ENCODE data around the gene TNFRSF8.

DNA sequence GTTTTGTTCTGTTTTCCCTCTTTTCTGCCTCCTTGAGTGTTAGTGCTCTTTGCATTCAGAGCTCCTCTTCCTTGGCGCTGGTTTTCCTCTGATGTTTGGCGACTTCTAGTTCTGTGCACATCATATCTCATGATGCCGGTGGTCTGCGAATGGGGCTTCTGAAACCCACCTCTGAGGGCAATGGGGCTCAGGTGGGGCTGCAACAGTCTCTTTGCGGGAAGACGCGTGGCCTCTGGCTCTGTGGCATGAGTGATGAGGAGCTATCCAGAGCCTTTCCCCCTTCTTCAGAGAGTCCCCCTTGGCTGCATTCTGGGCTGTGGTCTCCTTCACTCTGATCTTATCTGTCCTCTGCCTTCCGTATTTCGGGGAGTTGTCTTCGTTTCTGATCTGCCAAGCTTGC lies 39.0 kb downstream of the TNFRSF8 start:
- TF ChIP-seq, protein P1, sequence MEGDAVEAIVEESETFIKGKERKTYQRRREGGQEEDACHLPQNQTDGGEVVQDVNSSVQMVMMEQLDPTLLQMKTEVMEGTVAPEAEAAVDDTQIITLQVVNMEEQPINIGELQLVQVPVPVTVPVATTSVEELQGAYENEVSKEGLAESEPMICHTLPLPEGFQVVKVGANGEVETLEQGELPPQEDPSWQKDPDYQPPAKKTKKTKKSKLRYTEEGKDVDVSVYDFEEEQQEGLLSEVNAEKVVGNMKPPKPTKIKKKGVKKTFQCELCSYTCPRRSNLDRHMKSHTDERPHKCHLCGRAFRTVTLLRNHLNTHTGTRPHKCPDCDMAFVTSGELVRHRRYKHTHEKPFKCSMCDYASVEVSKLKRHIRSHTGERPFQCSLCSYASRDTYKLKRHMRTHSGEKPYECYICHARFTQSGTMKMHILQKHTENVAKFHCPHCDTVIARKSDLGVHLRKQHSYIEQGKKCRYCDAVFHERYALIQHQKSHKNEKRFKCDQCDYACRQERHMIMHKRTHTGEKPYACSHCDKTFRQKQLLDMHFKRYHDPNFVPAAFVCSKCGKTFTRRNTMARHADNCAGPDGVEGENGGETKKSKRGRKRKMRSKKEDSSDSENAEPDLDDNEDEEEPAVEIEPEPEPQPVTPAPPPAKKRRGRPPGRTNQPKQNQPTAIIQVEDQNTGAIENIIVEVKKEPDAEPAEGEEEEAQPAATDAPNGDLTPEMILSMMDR (IDR thresholded peaks at IDR 0.05) = no peak
- no peak for TF ChIP-seq POLR2A (IDR thresholded peaks at IDR 0.05)

All from adrenal gland (tissue), 5 donors.